IMR-90 (cell line): Measurements from ENCODE around the gene CTF1. TPM values are rescaled to one million over a fixed set of nuclear protein-coding genes. Genes with fewer than 3 reads are reported as not detected.

Experiments used
- ATAC-seq: fragments of 200-7000 bp; cut with Tn5 transposase; 2 replicates; pipeline ENCODE4 v1.9.1; 2020; ENCODE audit warnings: low read depth, mild to moderate bottlenecking, moderate library complexity
- BruUV-seq: library from RNA; stranded (reverse); fragments of 400-500 nt; replicated peaks from 2 replicates; lab custom pipeline; 2021; lab: Mats Ljungman, UMichigan
- CTCF ChIA-PET: fragments of 300-600 bp; formaldehyde crosslinking; extraction: SDS; loops from one replicate; lab custom pipeline; 2021; ENCODE audit warnings: antibody characterized with exemption; lab: Yijun Ruan, JAX
- POLR2A ChIA-PET: fragments of 300-600 bp; sonication (Branson Sonifier 250); formaldehyde crosslinking; loops from one replicate; lab custom pipeline; 2022; ENCODE audit warnings: antibody characterized with exemption; ENCODE audit not compliant: unreplicated experiment; lab: Charles Lee
- DNase-seq: peaks from one replicate; pipeline ENCODE4 v3.0.0; 2013
- H2AFZ ChIP-seq: replicated peaks from 2 replicates; pipeline ENCODE3; 2013; ENCODE audit warnings: low read length, mild to moderate bottlenecking; ENCODE audit not compliant: poor library complexity
- H2AK5ac ChIP-seq: 2 replicates; pipeline ENCODE4 v1.6.1; 2013; ENCODE audit warnings: low read depth, low read length, inconsistent platforms
- H2AK9ac ChIP-seq: replicated peaks from 2 replicates; pipeline ENCODE3; 2013; ENCODE audit warnings: mild to moderate bottlenecking, low read depth, low read length, moderate library complexity; ENCODE audit not compliant: poor library complexity
- H2BK120ac ChIP-seq: 2 replicates; pipeline ENCODE4 v1.6.1; 2013; ENCODE audit warnings: low read depth, low read length, inconsistent platforms
- H2BK15ac ChIP-seq: 3 replicates; pipeline ENCODE4 v1.6.1; 2013; ENCODE audit warnings: low read depth, low read length, inconsistent platforms
- H2BK20ac ChIP-seq: 2 replicates; pipeline ENCODE4 v1.6.1; 2013; ENCODE audit warnings: low read depth, mild to moderate bottlenecking, inconsistent platforms, low read length, moderate library complexity
- H2BK5ac ChIP-seq: 2 replicates; pipeline ENCODE4 v1.6.1; 2013; ENCODE audit warnings: mild to moderate bottlenecking, low read depth, low read length, inconsistent platforms; ENCODE audit not compliant: poor library complexity, severe bottlenecking
- H3K14ac ChIP-seq: replicated peaks from 2 replicates; pipeline ENCODE4 v1.6.1; 2013; ENCODE audit warnings: low read depth, low read length, inconsistent platforms
- H3K18ac ChIP-seq: 2 replicates; pipeline ENCODE4 v1.6.1; 2013; ENCODE audit warnings: low read depth, low read length, control low read depth
- H3K23ac ChIP-seq: 2 replicates; pipeline ENCODE4 v1.6.1; 2013; ENCODE audit warnings: low read depth, low read length, inconsistent platforms
- H3K27ac ChIP-seq: 2 replicates; pipeline ENCODE4 v1.5.1; 2013; ENCODE audit warnings: mild to moderate bottlenecking, control low read depth, low read length; ENCODE audit not compliant: insufficient read depth
- H3K27me3 ChIP-seq: 2 replicates; pipeline ENCODE4 v1.6.1; 2013; ENCODE audit warnings: low read length; ENCODE audit not compliant: control insufficient read depth, insufficient read depth
- H3K36me3 ChIP-seq: 2 replicates; pipeline ENCODE4 v1.6.1; 2013; ENCODE audit warnings: low read length, mixed read lengths; ENCODE audit not compliant: control insufficient read depth, insufficient read depth
- H3K4ac ChIP-seq: 2 replicates; pipeline ENCODE4 v1.6.1; 2013; ENCODE audit warnings: low read depth, low read length, inconsistent platforms
- H3K4me1 ChIP-seq: 2 replicates; pipeline ENCODE4 v1.6.1; 2013; ENCODE audit warnings: low read length, mixed read lengths; ENCODE audit not compliant: control insufficient read depth, insufficient read depth
- H3K4me2 ChIP-seq: 2 replicates; pipeline ENCODE4 v1.6.1; 2013; ENCODE audit warnings: low read depth, mild to moderate bottlenecking, control low read depth, low read length, moderate library complexity
- H3K4me3 ChIP-seq: 2 replicates; pipeline ENCODE4 v1.5.1; 2013; ENCODE audit warnings: low read depth, mild to moderate bottlenecking, control low read depth, low read length, moderate library complexity; ENCODE audit not compliant: insufficient read depth
- H3K56ac ChIP-seq: 2 replicates; pipeline ENCODE4 v1.6.1; 2013; ENCODE audit warnings: low read length, inconsistent platforms; ENCODE audit not compliant: insufficient read depth; ENCODE audit errors: extremely low read depth
- H3K79me1 ChIP-seq, 2 experiments: 2 replicates each; pipeline ENCODE4 v1.6.1; 2013; ENCODE audit warnings: low read length in 2 of 2, inconsistent platforms in 1 of 2, low read depth in 1 of 2
- H3K9ac ChIP-seq: 2 replicates; pipeline ENCODE4 v1.6.1; 2013; ENCODE audit warnings: low read depth, low read length, control low read depth
- H3K9me1 ChIP-seq: 2 replicates; pipeline ENCODE4 v1.6.1; 2013; ENCODE audit warnings: low read length, inconsistent platforms; ENCODE audit not compliant: insufficient read depth
- H3K9me3 ChIP-seq: 2 replicates; pipeline ENCODE4 v1.6.1; 2013; ENCODE audit warnings: low read length; ENCODE audit not compliant: control insufficient read depth, insufficient read depth
- H4K20me1 ChIP-seq: 2 replicates; pipeline ENCODE4 v1.6.1; 2013; ENCODE audit warnings: low read length, inconsistent platforms; ENCODE audit not compliant: insufficient read depth
- H4K5ac ChIP-seq: 2 replicates; pipeline ENCODE4 v1.6.1; 2013; ENCODE audit warnings: mild to moderate bottlenecking, low read depth, low read length, control low read depth
- H4K8ac ChIP-seq, 2 experiments: 2 replicates each; pipeline ENCODE4 v1.6.1; 2013; ENCODE audit warnings: low read depth in 2 of 2, low read length in 2 of 2, control low read depth in 1 of 2, inconsistent platforms in 1 of 2
- H4K91ac ChIP-seq: 2 replicates; pipeline ENCODE4 v1.6.1; 2013; ENCODE audit warnings: low read depth, low read length, inconsistent platforms; ENCODE audit not compliant: insufficient read depth
- BHLHE40 ChIP-seq: fragments of 150-350 bp; IDR thresholded peaks from 2 replicates; pipeline ENCODE4 v1.6.1; 2016; ENCODE audit warnings: mild to moderate bottlenecking, low read depth, low read length
- MAZ ChIP-seq: IDR thresholded peaks from 2 replicates; pipeline ENCODE4 v1.6.1; 2012; ENCODE audit warnings: low read depth, mild to moderate bottlenecking, low read length, improper control_type of control experiment, moderate library complexity, borderline replicate concordance
- RAD21 ChIP-seq: IDR thresholded peaks from 2 replicates; pipeline ENCODE4 v1.6.1; 2012; ENCODE audit warnings: low read length, improper control_type of control experiment
- WGBS, 2 experiments: methylation state at CpG; one replicate each; pipeline versions ENCODE4 v1.1.5 to v1.1.7; 2013; ENCODE audit warnings: missing lambda C conversion rate in 2 of 2; ENCODE audit not compliant: insufficient read length in 1 of 2; ENCODE audit errors: extremely low coverage in 2 of 2; 5-methylcytosine and 5-hydroxymethylcytosine counted together
- dilution Hi-C: fragments of 300-500 bp; cut with HindIII; formaldehyde crosslinking; loops from one replicate; pipeline ENCODE4 v1.14.3; 2018; ENCODE audit warnings: low sequenced_read_pairs; ENCODE audit not compliant: unreplicated experiment
- in situ Hi-C: fragments of 300-500 bp; cut with MboI; formaldehyde crosslinking; loops from 3 replicates; pipeline ENCODE4 v1.14.3; 2019; ENCODE audit warnings: low sequenced_read_pairs, inconsistent platforms, mixed read lengths
- intact Hi-C: fragments of 100-400 bp; cut with micrococcal nuclease; formaldehyde crosslinking; loops from 2 replicates; pipeline ENCODE4 v1.10.0; 2022
- polyA plus RNA-seq, 3 experiments: library from polyadenylated mRNA; depleted of rRNA; stranded (reverse); fragments of >200 nt; gene quantifications; 2 replicates each; pipeline ENCODE4 v1.2.3, GENCODE V29; 2012; ENCODE audit warnings: low replicate concordance in 1 of 3
- total RNA-seq: library from RNA; depleted of rRNA; stranded (reverse); fragments of >200 nt; gene quantifications from 2 replicates; pipeline ENCODE4 v1.2.3, GENCODE V29; 2012

Gene CTF1
- total and polyA plus RNA-seq, 2 of the 4 experiments (the other 2 are of a cell fraction), result 0.18 to 12.9 TPM

DNA sequence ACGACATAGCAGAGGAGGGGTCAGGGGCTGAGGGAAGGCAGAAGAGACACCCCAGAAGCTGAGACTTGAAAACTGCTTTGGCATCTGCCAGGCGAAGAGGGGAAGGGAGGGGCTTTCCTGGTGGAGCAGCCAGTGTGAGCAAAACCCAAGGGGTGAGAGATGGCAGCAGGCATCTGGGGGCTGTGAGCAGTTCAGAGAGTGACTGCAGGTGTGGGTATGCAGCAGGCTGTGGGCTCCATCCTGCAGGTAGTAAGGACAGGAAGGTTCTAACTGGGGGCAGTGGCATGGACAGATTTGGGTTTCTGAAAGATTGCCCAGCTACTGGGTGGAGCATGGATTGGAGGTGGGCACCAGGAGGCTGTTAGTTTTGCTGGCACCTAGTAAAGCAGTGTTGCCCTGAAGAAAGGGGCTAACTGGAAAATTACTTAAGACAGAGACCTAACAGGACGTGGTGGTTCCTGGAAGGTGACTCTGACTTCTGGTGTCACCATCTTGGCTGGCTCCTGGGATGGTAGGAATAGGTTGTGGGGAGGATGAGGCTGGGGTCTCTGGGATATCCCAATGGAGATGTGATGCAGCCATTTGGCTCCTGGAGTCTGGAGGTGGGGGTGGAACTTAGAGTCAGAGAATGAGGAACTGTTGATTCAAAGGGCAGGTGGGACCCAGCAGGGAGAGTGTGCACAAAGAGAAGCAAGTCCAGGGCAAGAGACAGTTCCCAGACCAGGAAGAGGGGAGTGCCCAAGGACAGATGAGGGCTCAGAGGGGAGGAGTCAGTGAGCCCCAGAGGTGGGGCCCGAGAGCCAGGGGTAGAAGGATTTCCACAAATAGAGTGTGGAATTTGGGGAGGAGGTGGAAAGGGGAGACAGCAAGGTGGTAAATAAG lies 13.7 kb upstream of the CTF1 start (continued):
- no peak for TF ChIP-seq MAZ

DNA sequence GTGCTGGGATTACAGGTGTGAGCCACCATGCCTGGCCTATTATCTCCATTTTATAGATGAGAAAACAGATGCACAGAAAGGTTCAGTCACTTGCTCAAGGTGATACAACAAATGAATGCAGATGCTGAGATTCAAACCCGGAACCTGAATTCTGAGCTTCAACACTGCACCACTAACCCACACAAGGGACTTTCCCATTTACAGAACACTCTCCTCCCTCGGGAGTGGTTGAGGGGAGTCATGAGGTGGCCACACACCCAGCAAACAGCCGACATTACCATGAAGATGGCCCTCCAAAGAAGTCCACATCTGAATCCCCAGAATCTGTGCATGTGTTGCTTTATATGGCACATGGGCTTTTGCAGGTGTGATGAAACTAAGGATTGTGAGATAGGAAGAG lies 11.7 kb upstream of the CTF1 start:
- no peak overlapping the region for H3K4me3 ChIP-seq
- H4K5ac ChIP-seq, result no peak overlapping the region
- in situ Hi-C loops, result no loop called here
- H4K20me1 ChIP-seq, result no peaks in the 10 kb centered on the region
- no peak overlapping the region for H4K8ac ChIP-seq
- no peak overlapping the region for H3K23ac ChIP-seq
- DNase-seq, result no peak
- no peak overlapping the region for H3K18ac ChIP-seq
- H4K91ac ChIP-seq, result no peak overlapping the region
- no peak overlapping the region for H3K27ac ChIP-seq
- H2BK120ac ChIP-seq, result no peak overlapping the region
- H2AK9ac ChIP-seq, result no peak overlapping the region
- WGBS, 2 experiments, result no CpG with 5 or more reads among the region's 3 CpGs
- ATAC-seq, result no peak
- no peak overlapping the region for H3K14ac ChIP-seq
- no peak overlapping the region for H2BK20ac ChIP-seq
- no peaks in the 10 kb centered on the region for H3K9me3 ChIP-seq
- no peak overlapping the region for H3K4me2 ChIP-seq
- no peak overlapping the region for H2BK15ac ChIP-seq
- dilution Hi-C loops, result no loop called here
- intact Hi-C loops, result no loop called here
- H3K79me1 ChIP-seq, result peaks cover 8 to 54% of the 10 kb centered on the region in 2 experiments
- no peak overlapping the region for H2AK5ac ChIP-seq
- no peaks in the 10 kb centered on the region for H3K27me3 ChIP-seq
- CTCF ChIA-PET, result no interaction called here
- H3K4me1 ChIP-seq, result no peaks in the 10 kb centered on the region
- no peak overlapping the region for H3K56ac ChIP-seq
- peaks cover 41% of the 10 kb centered on the region for H3K36me3 ChIP-seq
- H3K4ac ChIP-seq, result no peak overlapping the region
- H3K9me1 ChIP-seq, result no peaks in the 10 kb centered on the region
- TF ChIP-seq RAD21 (no peak), BHLHE40 (no peak)
- BruUV-seq, result no TSS peak
- POLR2A ChIA-PET, result no interaction called here
- no peak overlapping the region for H2AFZ ChIP-seq
- no peak overlapping the region for H3K9ac ChIP-seq
- no peak overlapping the region for H2BK5ac ChIP-seq
